Gastroesophageal sphincter (tissue), 4 donors: Measurements from ENCODE around the gene S1PR2. TPM values are rescaled to one million over a fixed set of nuclear protein-coding genes. Genes with fewer than 3 reads are reported as not detected.

Experiments
- ATAC-seq: fragments of 150-250 bp; one replicate; pipeline ENCODE4 v1.9.1; 2016; ENCODE audit warnings: mild to moderate bottlenecking, moderate library complexity
- H3K27ac ChIP-seq, 4 donors: fragments of 200-600 bp; sonication (generic) in 3 of 4; 1 replicate in 3 of 4; 2 replicates in 1 of 4; pipeline ENCODE4 v1.5.1; 2016 to 2019
- H3K27me3 ChIP-seq: fragments of 200-600 bp; sonication (generic); one replicate; pipeline ENCODE4 v1.5.1; 2019
- H3K36me3 ChIP-seq, 2 donors: fragments of 200-600 bp; sonication (generic); one replicate each; pipeline ENCODE4 v1.5.1; 2019; ENCODE audit warnings: control low read depth in 1 of 2
- H3K4me1 ChIP-seq, 3 donors: fragments of 200-600 bp; sonication (generic); 1 replicate in 2 of 3; 2 replicates in 1 of 3; pipeline ENCODE4 v1.5.1; 2016 to 2019; ENCODE audit warnings: control low read depth in 2 of 3
- H3K4me3 ChIP-seq, 2 donors: fragments of 200-600 bp; sonication (generic); one replicate each; pipeline ENCODE4 v1.5.1; 2019; ENCODE audit warnings: mild to moderate bottlenecking in 1 of 2, moderate library complexity in 1 of 2
- H3K9me3 ChIP-seq, 3 donors: fragments of 200-600 bp; sonication (generic); one replicate each; pipeline ENCODE4 v1.5.1; 2017 to 2019; ENCODE audit warnings: control low read depth in 2 of 3
- CTCF ChIP-seq, 4 experiments: fragments of 200-600 bp in 2 of 4; fragments of 450-650 bp in 2 of 4; sonication (generic) in 1 of 4; IDR thresholded peaks; one replicate each; pipeline ENCODE4 v1.5.1; 2017 to 2019; ENCODE audit warnings: antibody characterized with exemption in 4 of 4, mild to moderate bottlenecking in 2 of 4, moderate library complexity in 2 of 4
- EP300 ChIP-seq: sonication (generic); formaldehyde crosslinking; IDR thresholded peaks from one replicate; pipeline ENCODE4 v1.6.1; 2017; ENCODE audit warnings: antibody characterized with exemption, mild to moderate bottlenecking
- POLR2A ChIP-seq, 2 donors: fragments of 450-650 bp; IDR thresholded peaks; one replicate each; pipeline ENCODE4 v1.6.1; 2017; ENCODE audit warnings: antibody characterized with exemption in 2 of 2, mild to moderate bottlenecking in 2 of 2, moderate library complexity in 1 of 2
- POLR2AphosphoS5 ChIP-seq: sonication (generic); formaldehyde crosslinking; IDR thresholded peaks from one replicate; pipeline ENCODE4 v1.6.1; 2017; ENCODE audit warnings: antibody characterized with exemption
- WGBS, 2 donors: methylation state at CpG; one replicate each; pipeline ENCODE4 v1.1.5; 2018; ENCODE audit warnings: low coverage in 1 of 2; 5-methylcytosine and 5-hydroxymethylcytosine counted together
- total RNA-seq, 4 donors: library from RNA; depleted of rRNA; stranded (reverse); fragments of >200 nt; gene quantifications; one replicate each; pipeline ENCODE4 v1.1.0, GENCODE V29; 2016

The S1PR2 gene
- total RNA-seq, 4 donors from 2014 or later: 7.5 to 24.5 (median 16.7) TPM

- peaks cover 0 to 14% of the 10 kb centered on the region in 2 donors for H3K36me3 ChIP-seq
- H3K9me3 ChIP-seq: no peaks in the 10 kb centered on the region
- H3K4me3 ChIP-seq: no peak overlapping the region
- WGBS, 2 donors: 86% methylated on average over 5 of the region's 7 CpGs; no CpG with 5 or more reads in 1 of the 2 donors
- peaks cover 0 to 4% (median 2%) of the 10 kb centered on the region in 3 donors for H3K4me1 ChIP-seq
- H3K27ac ChIP-seq: no peak overlapping the region
- TF ChIP-seq CTCF (IDR thresholded peaks at IDR 0.05) (no peak), POLR2A (IDR thresholded peaks at IDR 0.05) (no peak), EP300 (no peak), POLR2AphosphoS5 (no peak)
- ATAC-seq: no peak
- H3K27me3 ChIP-seq: no peaks in the 10 kb centered on the region
Observed at GRCh38 chr19:10220695-10221094, 10.4 kb downstream of the S1PR2 start.

- no peaks in the 10 kb centered on the region for H3K4me1 ChIP-seq
- H3K4me3 ChIP-seq: no peak overlapping the region
- no peaks in the 10 kb centered on the region for H3K27me3 ChIP-seq
- TF ChIP-seq POLR2AphosphoS5 (no peak), EP300 (no peak), CTCF (IDR thresholded peaks at IDR 0.05) (no peak), POLR2A (IDR thresholded peaks at IDR 0.05) (no peak)
- no peak overlapping the region for H3K27ac ChIP-seq
- no peak for ATAC-seq
- H3K9me3 ChIP-seq: no peaks in the 10 kb centered on the region
- peaks cover 0 to 14% of the 10 kb centered on the region in 2 donors for H3K36me3 ChIP-seq
- WGBS, 2 donors: 25 to 43% methylated on average over 1 to 3 of the region's 3 CpGs
Observed at GRCh38 chr19:10219678-10220077, 11.5 kb downstream of the S1PR2 start.

GRCh38 chr19:10217085-10217484, 14.0 kb downstream of the S1PR2 start:
- no peak for ATAC-seq
- Histone ChIP-seq H3K36me3 (no peaks in the 10 kb centered on the region), H3K27ac (no peak overlapping the region), H3K4me1 (no peaks in the 10 kb centered on the region), H3K4me3 (no peak overlapping the region), H3K9me3 (no peaks in the 10 kb centered on the region), H3K27me3 (no peaks in the 10 kb centered on the region)
- TF ChIP-seq EP300: no peak
- TF ChIP-seq POLR2A (IDR thresholded peaks at IDR 0.05): no peak
- no peak for TF ChIP-seq POLR2AphosphoS5
- no peak for TF ChIP-seq CTCF (IDR thresholded peaks at IDR 0.05)
- 51 to 89% methylated on average over 2 to 3 of the region's 9 CpGs for WGBS, 2 donors

GRCh38 chr19:10214784-10215183, 16.3 kb downstream of the S1PR2 start:
- TF ChIP-seq POLR2A (IDR thresholded peaks at IDR 0.05): no peak
- no peak for TF ChIP-seq CTCF (IDR thresholded peaks at IDR 0.05)
- TF ChIP-seq POLR2AphosphoS5: no peak
- no peak for TF ChIP-seq EP300
- no peak overlapping the region for H3K27ac ChIP-seq
- no peaks in the 10 kb centered on the region for H3K9me3 ChIP-seq
- no peaks in the 10 kb centered on the region for H3K36me3 ChIP-seq
- no peaks in the 10 kb centered on the region for H3K4me1 ChIP-seq
- WGBS, 2 donors: 86 to 100% methylated on average over 2 to 5 of the region's 5 CpGs
- H3K4me3 ChIP-seq: no peak overlapping the region
- no peaks in the 10 kb centered on the region for H3K27me3 ChIP-seq
- no peak for ATAC-seq

- Histone ChIP-seq H3K27ac (no peak overlapping the region), H3K4me1 (no peaks in the 10 kb centered on the region), H3K36me3 (no peaks in the 10 kb centered on the region), H3K27me3 (no peaks in the 10 kb centered on the region), H3K4me3 (no peak overlapping the region), H3K9me3 (peaks cover 0 to 5% (median 0%) of the 10 kb centered on the region in 3 donors)
- 100% methylated on average over 3 of the region's 6 CpGs; no CpG with 5 or more reads in 1 of the 2 donors for WGBS, 2 donors
- no peak for ATAC-seq
- TF ChIP-seq POLR2AphosphoS5 (no peak), CTCF (IDR thresholded peaks at IDR 0.05) (no peak), EP300 (no peak), POLR2A (IDR thresholded peaks at IDR 0.05) (no peak)
Observed at GRCh38 chr19:10211691-10212090, 19.4 kb downstream of the S1PR2 start.
